Adipocyte (in vitro differentiated cells): ENCODE results near the gene ARG2.
A peak's percentile ranks its signal among the peaks of the same experiment; 100 is the strongest.
"Not testable (repeated sequence)": the region's sequence is repeated elsewhere in the genome, so short reads cannot be mapped to it uniquely, and the experiment has no call there.

Source experiments
- DNase-seq: peaks from one replicate; pipeline ENCODE4 v3.0.0-alpha.2; 2015; ENCODE audit warnings: low read depth
- H3K27me3 ChIP-seq: replicated peaks from 2 replicates; pipeline ENCODE4 v1.7.0; 2013; ENCODE audit warnings: mild to moderate bottlenecking, low read length, moderate library complexity; ENCODE audit not compliant: control insufficient read depth, insufficient read depth
- H3K36me3 ChIP-seq: 2 replicates; pipeline ENCODE4 v1.7.0; 2013; ENCODE audit warnings: low read length, mild to moderate bottlenecking, moderate library complexity; ENCODE audit not compliant: control insufficient read depth, insufficient read depth, severe bottlenecking
- H3K4me1 ChIP-seq: 2 replicates; pipeline ENCODE4 v1.7.0; 2013; ENCODE audit warnings: mild to moderate bottlenecking, low read length, moderate library complexity; ENCODE audit not compliant: control insufficient read depth, insufficient read depth
- H3K4me3 ChIP-seq: 2 replicates; pipeline ENCODE4 v1.7.0; 2013; ENCODE audit warnings: mild to moderate bottlenecking, low read length, moderate library complexity
- H3K9ac ChIP-seq: 2 replicates; pipeline ENCODE4 v1.7.0; 2013; ENCODE audit warnings: mild to moderate bottlenecking, low read length, moderate library complexity
- H3K9me3 ChIP-seq: 2 replicates; pipeline ENCODE4 v1.7.0; 2013; ENCODE audit warnings: mild to moderate bottlenecking, low read length, moderate library complexity; ENCODE audit not compliant: control insufficient read depth

ARG2 gene

DNA sequence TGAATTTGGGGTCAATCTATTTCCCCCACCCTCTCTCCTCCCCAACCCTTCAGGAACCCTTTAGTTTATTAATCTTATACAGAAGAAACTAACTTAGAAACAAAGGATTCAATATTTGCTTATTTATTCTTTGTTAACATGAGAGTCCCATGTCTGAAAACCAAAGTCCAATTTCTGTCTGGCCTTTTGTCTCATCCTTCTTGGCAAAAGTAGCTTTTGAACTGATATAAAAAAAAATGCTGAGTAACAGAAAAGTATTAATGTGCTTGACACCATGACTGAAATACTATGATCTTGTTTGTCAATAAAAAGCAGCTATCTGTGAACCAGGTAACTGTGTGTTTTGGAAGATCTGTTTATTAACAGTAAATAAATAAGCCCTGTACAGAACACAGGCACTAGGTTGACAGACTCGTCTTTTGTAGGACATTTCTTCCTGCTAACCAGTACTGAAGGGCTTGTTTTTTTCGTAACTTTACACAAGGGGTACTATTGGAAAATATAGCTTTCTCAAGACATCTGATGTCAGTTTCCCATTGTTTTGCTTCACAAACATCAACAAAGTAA lies 30.4 kb upstream of the ARG2 start:
- Histone ChIP-seq H3K9ac (no peak overlapping the region), H3K9me3 (no peaks in the 10 kb centered on the region), H3K36me3 (peaks cover 66% of the 10 kb centered on the region), H3K4me3 (no peak overlapping the region), H3K4me1 (no peaks in the 10 kb centered on the region), H3K27me3 (no peaks in the 10 kb centered on the region)
- DNase-seq: no peak

DNA sequence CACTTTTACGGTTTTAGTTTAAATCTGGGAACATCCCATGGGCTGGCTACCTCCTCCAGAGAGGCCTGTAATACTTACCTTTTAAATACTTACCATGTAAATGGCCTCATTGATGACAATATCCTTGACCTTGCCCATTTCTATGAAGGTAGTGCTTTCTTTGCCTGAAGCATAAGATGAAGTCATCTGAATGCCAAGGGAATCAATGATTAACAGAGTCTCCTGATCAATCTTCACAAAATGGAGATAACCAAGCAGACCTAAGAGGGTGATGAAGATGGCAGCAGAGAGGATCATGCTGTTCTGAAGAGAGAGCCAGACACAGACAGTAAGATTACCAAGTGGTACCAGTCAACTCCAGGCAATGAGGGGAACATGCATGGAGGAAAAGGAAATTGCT lies 26.1 kb upstream of the ARG2 start:
- not testable (repeated sequence) for H3K4me3 ChIP-seq, H3K9me3 ChIP-seq, H3K27me3 ChIP-seq, H3K9ac ChIP-seq, DNase-seq, H3K4me1 ChIP-seq
- H3K36me3 ChIP-seq: peaks cover 46% of the 10 kb centered on the region

DNA sequence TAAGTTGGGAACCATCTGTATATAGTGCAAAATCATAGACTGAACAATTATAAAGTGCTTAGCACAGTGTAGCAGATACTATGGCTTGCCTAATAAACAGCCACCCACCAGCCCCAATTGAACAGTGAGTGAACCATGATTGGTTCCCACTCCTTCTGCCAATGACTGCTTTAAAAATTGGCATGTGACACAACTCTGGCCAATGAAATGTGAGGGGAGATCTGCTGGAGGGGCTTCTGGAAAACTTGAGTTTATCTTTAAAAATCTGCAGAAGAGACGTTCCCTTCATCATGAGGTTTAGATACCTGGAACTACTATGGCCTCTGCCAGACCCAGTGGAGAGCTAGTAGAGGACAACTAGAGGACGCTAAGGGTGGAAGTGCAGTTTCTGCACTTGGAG lies 24.3 kb upstream of the ARG2 start:
- DNase-seq: no peak
- H3K4me3 ChIP-seq: no peak overlapping the region
- no peaks in the 10 kb centered on the region for H3K9me3 ChIP-seq
- peaks cover 34% of the 10 kb centered on the region for H3K36me3 ChIP-seq
- peaks cover 10% of the 10 kb centered on the region for H3K4me1 ChIP-seq
- no peak overlapping the region for H3K9ac ChIP-seq
- no peaks in the 10 kb centered on the region for H3K27me3 ChIP-seq

DNA sequence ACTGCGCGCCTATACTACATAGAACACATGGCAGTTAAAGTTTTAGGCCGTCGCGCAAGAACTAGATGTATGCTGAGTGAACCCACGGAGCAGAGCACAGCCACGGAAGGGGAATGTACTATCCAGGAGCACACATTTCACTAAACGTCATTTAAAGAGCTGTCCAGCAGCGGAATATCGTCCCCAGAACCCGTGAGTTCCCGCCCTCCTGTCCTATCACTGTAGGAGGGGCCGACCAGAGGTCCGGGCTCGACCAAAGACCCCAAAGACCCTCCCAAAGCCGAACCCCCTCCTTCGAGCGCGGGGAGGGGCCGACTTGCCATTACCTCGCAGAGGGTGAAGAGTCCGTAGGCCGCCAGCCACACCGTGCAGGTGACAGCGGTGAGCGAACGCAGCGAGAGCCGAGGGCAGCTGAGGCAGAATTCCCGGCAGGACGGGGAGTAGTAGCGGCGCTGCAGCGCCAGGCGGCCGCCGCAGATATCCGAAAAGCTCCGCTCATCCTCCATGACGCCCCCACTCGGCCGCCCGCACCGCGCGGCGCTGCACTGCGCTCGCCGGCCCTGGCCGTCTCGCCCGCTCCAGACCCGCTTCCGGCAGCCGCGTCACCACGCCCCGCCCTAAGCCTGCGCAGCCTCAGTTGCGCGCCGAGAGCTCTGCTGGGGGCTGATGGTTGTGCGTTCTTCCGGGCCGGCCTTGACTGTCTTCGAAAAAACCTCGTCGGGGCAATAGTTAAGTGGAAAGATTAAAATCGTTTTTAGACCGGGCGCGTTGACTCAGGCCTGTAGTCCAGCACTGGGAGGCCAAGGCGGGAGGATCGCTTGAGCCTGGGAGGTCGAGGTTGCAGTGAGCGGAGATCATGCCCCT lies 19.8 kb upstream of the ARG2 start, which contains the start of gene PIGH:
TSS of gene PIGH (minus strand) at position 571 of the 864 bp plus-strand sequence. CDS start at position 506, 65 bp downstream.
- peak within 1 kb of the TSS; percentile 86 for H3K9ac ChIP-seq
- H3K27me3 ChIP-seq: no peaks in the 10 kb centered on the region
- no peaks in the 10 kb centered on the region for H3K36me3 ChIP-seq
- peak; percentile 94 for DNase-seq
- H3K4me1 ChIP-seq: peaks cover 15% of the 10 kb centered on the region
- H3K4me3 ChIP-seq: peak within 1 kb of the TSS; percentile 93
- H3K9me3 ChIP-seq: no peaks in the 10 kb centered on the region

DNA sequence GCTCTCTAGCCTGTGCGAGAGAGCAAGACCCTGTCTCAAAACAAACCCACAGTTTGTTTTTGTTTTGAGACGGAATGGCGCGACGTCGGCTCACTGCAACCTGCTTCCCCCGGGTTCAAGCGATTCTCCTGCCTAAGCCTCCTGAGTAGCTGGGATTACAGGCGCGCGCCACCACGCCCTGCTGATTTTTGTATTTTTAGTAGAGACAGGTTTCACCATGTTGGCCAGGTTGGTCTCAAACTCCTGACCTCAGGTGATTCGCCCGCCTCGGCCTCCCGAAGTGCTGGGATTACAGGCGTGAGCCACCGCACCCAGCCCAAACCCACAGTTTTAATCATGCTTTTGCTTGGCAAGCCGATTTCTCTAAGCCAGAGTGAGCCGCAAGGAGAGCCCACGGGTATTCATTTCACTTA lies 19.2 kb upstream of the ARG2 start:
- Histone ChIP-seq H3K4me1 (peaks cover 15% of the 10 kb centered on the region), H3K4me3 (peak overlapping the region; percentile 93), H3K9ac (peak overlapping the region; percentile 86)
- not testable (repeated sequence) for H3K36me3 ChIP-seq, H3K9me3 ChIP-seq, H3K27me3 ChIP-seq, DNase-seq

DNA sequence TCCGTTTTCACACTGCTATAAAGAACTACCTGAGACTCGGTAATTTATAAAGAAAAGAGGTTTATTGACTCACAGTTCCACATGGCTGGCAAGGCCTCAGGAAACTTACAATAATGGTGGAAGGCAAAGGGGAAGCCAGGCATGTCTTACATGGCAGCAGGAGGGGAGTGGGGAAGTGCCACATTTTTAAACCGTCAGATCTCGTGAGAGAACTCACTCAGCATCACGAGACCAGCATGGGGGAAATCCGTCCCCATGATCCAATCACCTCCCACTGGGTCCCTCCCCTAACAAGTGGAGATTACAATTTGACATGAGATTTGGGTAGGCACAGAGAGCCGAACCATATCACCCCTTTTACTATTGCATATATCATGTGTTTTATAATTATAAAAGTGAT lies 17.6 kb upstream of the ARG2 start:
- H3K27me3 ChIP-seq: no peaks in the 10 kb centered on the region
- H3K36me3 ChIP-seq: no peaks in the 10 kb centered on the region
- no peak for DNase-seq
- H3K9ac ChIP-seq: no peak overlapping the region
- peaks cover 15% of the 10 kb centered on the region for H3K4me1 ChIP-seq
- no peaks in the 10 kb centered on the region for H3K9me3 ChIP-seq
- H3K4me3 ChIP-seq: no peak overlapping the region

DNA sequence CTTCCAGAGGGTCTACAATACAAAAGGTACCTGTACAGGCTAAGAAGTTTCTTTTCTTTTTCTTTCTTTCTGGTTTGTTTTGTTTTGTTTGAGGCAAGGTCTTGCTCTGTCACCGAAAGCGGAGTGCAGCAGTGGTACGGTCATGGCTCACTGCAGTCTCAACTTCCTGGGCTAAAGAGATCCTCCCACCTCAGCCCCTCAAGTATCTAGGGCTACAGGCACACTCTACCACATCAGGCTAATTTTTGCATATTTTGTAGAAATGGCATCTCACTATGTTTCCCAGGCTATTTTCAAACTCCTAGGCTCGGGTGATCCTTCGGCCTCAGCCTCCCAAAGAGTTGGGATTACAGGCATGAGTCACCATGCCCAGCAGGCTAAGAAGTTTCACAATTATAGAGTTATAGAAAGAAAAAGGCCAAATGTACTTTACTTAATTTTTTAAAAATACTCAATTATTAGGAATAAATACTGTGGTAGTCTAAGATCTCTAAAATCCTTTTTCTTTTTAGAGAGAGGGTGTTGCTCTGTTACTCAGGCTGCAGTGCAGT lies 16.6 kb upstream of the ARG2 start:
- Histone ChIP-seq H3K4me3 (no peak overlapping the region), H3K36me3 (no peaks in the 10 kb centered on the region), H3K9me3 (no peaks in the 10 kb centered on the region), H3K27me3 (no peaks in the 10 kb centered on the region), H3K9ac (no peak overlapping the region), H3K4me1 (peaks cover 15% of the 10 kb centered on the region)
- peak; percentile 19 for DNase-seq

DNA sequence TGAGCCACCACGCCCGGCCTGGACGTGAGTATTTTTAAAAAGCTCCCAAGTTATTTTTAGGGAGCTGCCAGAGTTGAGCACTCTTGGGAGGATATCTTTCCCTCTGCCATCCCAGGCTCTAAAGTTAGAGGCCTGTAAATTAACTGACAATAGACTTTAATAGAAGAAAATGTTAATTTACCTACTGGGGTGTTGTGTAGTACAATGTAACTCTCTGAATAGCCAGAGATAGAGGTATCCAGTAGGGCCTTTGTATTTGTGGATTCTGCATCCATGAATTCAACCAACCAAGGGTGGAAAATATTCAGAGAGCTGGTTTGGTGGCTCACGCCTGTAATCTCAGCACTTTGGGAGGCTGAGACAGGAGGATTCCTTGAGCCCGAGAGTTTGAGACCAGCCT lies 12.1 kb upstream of the ARG2 start:
- Histone ChIP-seq H3K27me3 (peaks cover 10% of the 10 kb centered on the region), H3K9ac (no peak overlapping the region)
- no peak for DNase-seq

DNA sequence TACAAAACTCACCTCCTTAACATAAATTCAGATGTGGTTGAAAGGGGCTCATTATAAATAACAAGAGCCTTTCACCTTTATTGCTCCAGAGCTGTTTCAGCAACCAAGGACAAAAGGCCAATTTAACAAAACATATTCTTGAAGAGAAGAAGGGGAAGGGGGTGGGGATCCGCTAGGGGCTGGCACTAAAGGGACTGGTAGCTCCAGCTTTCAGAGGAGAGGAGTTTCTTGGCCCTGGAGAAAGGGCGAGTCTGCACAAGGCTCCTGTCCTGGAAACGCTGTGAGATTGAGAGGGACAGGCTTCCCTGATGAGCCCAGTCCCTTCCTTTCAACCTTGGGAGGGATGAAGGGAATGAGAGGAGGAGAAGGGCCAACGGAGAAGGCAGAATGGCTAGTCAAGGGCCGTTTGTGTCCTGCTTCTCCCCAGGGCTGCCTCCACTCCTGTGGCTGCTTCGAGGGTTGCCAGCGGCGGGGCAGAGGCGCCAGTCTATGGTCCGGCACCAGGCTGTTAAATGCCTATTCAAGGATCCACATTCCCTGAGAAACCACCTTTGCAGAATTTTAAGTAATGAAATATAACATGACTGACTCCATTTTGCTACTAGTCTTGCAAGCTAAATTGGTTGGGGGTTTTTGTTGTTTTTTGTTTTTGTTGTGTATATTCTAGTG lies 9.9 kb upstream of the ARG2 start:
- no peaks in the 10 kb centered on the region for H3K4me1 ChIP-seq
- no peak for DNase-seq
- no peak overlapping the region for H3K4me3 ChIP-seq
- no peaks in the 10 kb centered on the region for H3K9me3 ChIP-seq
- H3K36me3 ChIP-seq: no peaks in the 10 kb centered on the region
- peaks cover 10% of the 10 kb centered on the region for H3K27me3 ChIP-seq
- no peak overlapping the region for H3K9ac ChIP-seq

More for the DNA sequence above, 12.1 kb upstream of the ARG2 start:
- peaks cover 3% of the 10 kb centered on the region for H3K4me1 ChIP-seq
- no peaks in the 10 kb centered on the region for H3K9me3 ChIP-seq
- H3K4me3 ChIP-seq: no peak overlapping the region
- no peaks in the 10 kb centered on the region for H3K36me3 ChIP-seq

DNA sequence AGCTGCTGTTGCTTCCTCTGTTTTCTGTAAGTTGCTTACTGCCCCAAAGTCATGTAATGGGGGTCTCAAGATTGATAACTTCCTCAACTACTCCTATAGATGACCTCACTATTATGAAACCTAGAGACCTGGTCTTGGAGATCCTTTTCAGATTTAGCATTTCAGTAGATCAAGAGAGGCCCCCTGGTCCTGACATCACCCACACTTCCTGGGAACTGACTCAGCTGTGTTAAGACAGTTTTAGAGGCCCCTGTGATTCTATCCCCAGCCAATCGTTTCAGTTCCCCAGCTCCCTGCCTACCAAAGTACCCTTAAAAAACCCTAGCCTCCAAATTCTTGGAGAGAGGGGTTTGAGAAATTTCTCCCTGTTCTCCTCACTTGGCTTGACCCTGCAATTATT lies 9.2 kb upstream of the ARG2 start:
- peaks cover 10% of the 10 kb centered on the region for H3K27me3 ChIP-seq
- no peaks in the 10 kb centered on the region for H3K36me3 ChIP-seq
- H3K9me3 ChIP-seq: no peaks in the 10 kb centered on the region
- H3K9ac ChIP-seq: no peak overlapping the region
- no peak overlapping the region for H3K4me3 ChIP-seq
- no peaks in the 10 kb centered on the region for H3K4me1 ChIP-seq
- DNase-seq: no peak

DNA sequence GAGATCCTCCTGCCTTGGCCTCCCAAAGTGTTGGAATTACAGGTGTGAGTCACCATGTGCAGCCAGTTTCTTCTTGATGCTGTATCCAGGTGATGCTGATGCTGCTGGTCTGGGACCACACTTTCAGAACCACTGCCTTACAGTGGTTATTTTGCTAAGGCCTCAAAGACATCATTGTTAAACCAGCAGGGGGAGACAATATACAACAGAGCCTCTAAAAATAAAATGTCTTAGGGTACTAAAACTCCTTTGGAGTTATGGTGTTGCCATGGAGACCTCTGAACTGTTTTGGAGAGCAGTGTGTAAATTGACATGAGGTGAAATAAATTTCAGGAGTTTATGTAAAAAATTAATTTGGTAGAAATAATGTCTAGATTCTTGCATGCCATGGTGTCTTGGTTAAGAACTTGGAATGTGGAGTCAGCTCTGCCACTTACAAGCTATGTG lies 1.1 kb upstream of the ARG2 start:
- no peak overlapping the region for H3K9ac ChIP-seq

More for the DNA sequence above, 1.1 kb upstream of the ARG2 start:
- DNase-seq: peak; percentile 94
- no peaks in the 10 kb centered on the region for H3K9me3 ChIP-seq
- no peak overlapping the region for H3K4me3 ChIP-seq
- H3K27me3 ChIP-seq: no peaks in the 10 kb centered on the region
- H3K4me1 ChIP-seq: peaks cover 25% of the 10 kb centered on the region
- no peaks in the 10 kb centered on the region for H3K36me3 ChIP-seq
